HUDEP-2 (cell line): ENCODE data around the gene SLCO2A1.

ENCODE experiments used
- DNase-seq, 76 experiments: peaks; one replicate each; lab custom pipeline; 2025; ENCODE audit not compliant: unreplicated experiment in 76 of 76; lab: John Stamatoyannopoulos, UW

SLCO2A1 gene

GRCh38 chr3:133915685-133916658 lies 113.8 kb downstream of the SLCO2A1 start:
- no peak for DNase-seq

- DNase-seq = no peak
Measured at GRCh38 chr3:133914839-133915600, 114.7 kb downstream of the SLCO2A1 start.

DNA sequence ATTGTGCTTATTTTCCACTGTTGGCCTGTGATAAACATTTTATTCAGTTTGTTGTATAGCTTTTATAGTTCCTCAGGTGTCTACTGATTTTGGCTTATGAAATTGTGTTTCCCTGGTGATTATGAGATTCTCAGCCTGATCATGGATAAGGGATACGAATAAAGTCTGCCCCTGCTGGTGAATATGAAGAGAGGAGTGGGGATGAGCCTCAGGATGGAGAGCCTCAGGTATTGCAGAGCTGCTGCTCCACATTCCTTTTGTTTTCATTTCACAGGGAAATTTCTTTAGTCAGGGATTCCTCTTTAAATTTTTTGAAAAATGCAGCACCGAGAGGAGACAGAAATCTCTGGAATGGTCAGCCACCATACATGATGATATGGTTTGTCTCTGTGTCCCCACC lies 119.3 kb downstream of the SLCO2A1 start:
- no peak for DNase-seq

DNA sequence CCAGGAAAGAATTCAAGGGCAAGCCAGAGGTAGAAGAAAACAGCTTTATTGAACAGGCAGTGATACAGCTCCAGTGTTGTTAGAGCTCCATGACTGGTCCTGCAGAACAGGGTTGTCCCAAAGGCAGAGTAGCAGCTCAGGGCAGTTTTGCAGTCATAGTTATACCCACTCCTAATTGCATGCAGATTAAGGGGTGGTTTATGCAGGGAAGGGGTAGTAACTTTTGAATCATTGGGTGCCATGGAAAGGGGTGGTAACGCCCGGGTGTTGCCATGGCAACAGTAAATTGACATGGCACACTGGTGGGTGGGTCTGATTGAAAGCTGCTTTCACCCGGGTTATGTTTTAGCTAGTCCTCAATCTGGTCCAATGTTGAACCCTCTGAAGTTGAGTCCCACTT lies 124.3 kb downstream of the SLCO2A1 start:
- no peak for DNase-seq

- no peak for DNase-seq
Measured at GRCh38 chr3:133901847-133902246, 127.9 kb downstream of the SLCO2A1 start.

DNA sequence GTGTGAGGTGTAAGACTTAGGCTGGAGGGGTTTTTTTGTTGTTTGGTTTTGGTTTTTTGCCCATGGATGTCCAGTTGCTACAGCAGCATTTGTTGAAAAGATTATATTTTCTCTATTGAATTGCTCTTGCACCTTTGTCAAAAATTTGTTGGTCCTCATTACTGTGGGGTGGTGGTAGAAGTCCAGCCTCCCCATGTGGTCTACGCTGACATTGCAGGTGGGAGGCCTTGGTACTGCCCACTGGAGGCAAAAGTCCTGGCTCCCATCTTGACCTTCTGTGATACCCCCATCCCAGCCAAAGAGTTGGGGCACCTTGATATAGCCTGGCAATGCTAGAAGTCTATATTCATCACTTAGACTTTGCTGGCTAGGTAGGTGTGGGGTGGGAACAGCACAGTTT lies 128.6 kb downstream of the SLCO2A1 start:
- peak in 20 of 76 experiments; percentile 4 to 52 (median 19) for DNase-seq

DNA sequence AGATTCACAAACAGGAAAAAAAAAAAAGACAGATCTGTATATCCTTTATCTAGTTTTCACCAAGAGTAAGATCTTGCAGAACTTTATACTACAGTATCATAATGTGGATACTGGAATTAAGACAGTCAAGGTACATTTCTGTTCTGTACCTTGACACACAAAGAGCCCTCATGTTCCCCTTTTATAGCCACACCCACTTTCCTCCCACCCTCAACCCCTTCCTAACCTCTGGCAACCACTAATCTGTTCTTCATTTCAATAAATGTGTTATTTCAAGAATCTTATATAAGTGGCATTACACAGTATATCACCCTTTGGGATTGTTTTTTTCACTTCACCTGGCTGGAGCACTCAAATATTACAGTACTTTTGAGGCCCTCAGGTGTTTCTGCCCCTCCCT lies 130.4 kb downstream of the SLCO2A1 start:
- peak in 1 of 76 experiments; percentile 12 for DNase-seq

GRCh38 chr3:133897547-133897946 lies 132.2 kb downstream of the SLCO2A1 start:
- DNase-seq = no peak

- DNase-seq = peak in 8 of 76 experiments; percentile 11 to 52 (median 30)
Measured at GRCh38 chr3:133896002-133896761, 133.5 kb downstream of the SLCO2A1 start.

GRCh38 chr3:133895208-133896001 lies 134.3 kb downstream of the SLCO2A1 start, which contains the start of gene RAB6B:
Gene RAB6B, minus strand, starts transcription at chr3:133895882. Its CDS starts 416 bp downstream, at chr3:133895466.
- DNase-seq = peak in 59 of 76 experiments; percentile 7 to 72 (median 44)

GRCh38 chr3:133894353-133895207 lies 135.1 kb downstream of the SLCO2A1 start:
- DNase-seq = peak in 44 of 76 experiments; percentile 2 to 55 (median 31)

- peak in 6 of 76 experiments; percentile 15 to 44 (median 31) for DNase-seq
Measured at GRCh38 chr3:133893683-133894352, 135.9 kb downstream of the SLCO2A1 start.

GRCh38 chr3:133892541-133893231 lies 137.0 kb downstream of the SLCO2A1 start:
- DNase-seq = peak in 75 of 76 experiments; percentile 59 to 96 (median 89)

DNA sequence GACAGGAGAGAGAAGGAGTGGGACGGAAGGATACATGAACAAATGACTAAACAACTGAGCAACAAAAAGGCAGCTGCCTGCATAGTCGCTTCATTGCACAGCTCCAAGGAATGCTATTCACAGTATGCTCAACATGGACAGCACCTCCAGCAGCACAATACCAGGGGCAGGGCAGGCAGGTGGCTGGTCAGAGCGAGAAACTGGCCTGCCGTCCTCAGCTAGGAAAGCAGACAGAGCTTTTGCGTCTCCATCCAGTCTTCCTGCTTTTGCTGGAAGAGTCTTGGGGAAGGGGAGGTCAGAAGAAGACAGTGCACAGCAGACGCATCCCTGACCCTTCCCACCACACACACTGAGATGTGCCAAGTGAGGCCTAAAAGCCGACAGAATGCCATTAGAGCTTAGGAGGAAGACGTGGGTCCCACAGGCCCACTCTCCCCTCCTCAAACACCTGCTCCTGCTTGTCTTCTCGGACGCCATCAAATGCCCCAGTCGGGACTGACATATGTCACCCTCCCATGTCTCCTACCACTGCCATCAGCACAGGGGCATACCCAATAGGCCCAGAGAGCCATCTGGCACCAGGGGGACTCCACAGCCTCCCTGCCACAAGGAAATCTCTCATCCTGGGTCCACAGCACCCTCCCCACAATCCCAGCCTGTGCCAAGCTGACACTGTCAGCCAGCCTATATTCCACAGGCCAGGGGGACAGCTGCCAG lies 137.9 kb downstream of the SLCO2A1 start:
- DNase-seq = no peak

DNA sequence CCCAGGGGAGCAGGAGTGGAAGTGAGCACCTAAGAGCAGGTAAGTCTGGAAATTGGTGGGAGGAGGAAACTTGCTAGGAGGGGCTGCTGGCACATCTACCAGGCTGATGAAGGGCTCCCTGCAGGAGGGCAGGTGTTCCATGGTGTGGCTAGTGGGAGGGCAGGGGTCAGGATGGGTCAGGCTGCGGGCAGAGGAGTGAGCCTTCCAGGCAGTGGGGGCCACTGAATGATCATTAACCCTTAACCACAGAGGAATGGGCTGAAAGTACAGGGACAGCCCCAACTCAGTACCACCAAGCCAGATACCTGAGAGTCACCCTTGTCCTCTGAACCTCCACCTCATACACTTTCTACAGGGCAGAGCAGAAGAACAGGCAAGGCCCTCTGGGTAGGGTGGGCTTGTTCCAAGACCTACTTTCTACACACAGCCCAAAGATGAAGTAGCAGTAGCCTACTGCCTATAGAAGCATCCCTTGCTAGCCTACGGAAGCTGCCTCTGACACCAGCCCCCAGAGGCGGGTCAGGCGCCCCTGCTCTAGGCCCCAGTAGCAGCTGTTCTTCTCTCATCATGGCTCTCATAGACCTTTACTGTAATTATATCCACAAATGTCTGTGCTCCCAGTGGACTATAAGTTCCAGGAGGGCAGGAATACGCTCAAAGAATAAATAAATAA lies 138.6 kb downstream of the SLCO2A1 start:
- no peak for DNase-seq

GRCh38 chr3:133890037-133890436 lies 139.7 kb downstream of the SLCO2A1 start:
- no peak for DNase-seq
